Heart left ventricle (tissue), 13 donors: Measurements from ENCODE around the gene BTAF1.

Source experiments
- CTCF ChIP-seq, 12 donors: fragments of 200-600 bp; sonication (generic) in 4 of 12; IDR thresholded peaks; one replicate each; pipeline versions ENCODE4 v1.5.0 to v1.8.0; 2018 to 2022; ENCODE audit warnings: antibody characterized with exemption in 12 of 12, mild to moderate bottlenecking in 5 of 12
- POLR2A ChIP-seq, 2 donors: fragments of 450-650 bp; IDR thresholded peaks; one replicate each; pipeline ENCODE4 v1.6.1; 2017; ENCODE audit warnings: antibody characterized with exemption in 2 of 2, mild to moderate bottlenecking in 2 of 2, moderate library complexity in 2 of 2
- donor health status: ischemic (EF 13 %, LVEDD 7.1; RV severe dilation, severe dysfunction).
- donor health status: DM: no; HTN: yes; CAD: no.
- donor health status: DM: no; HTN: no; CAD: no.
- donor health status: ischemic (EF 25% LVEDD 6.9; RV normal size, moderate dysfunction).
- donor health status: ischemic (EF 25% LVEDD 5.7; RV mildly dilated, moderate dysfunction).
- donor health status: ischemic (EF 35%, LVEDD 5.7; RV mildly dilated, moderate dysfunction).
- donor health status: nonischemic (EF 11% LVEDD 7.7; RV severe dilation, severe dysfunction).
- donor health status: DM: yes; HTN: yes; CAD: no.
- donor health status: PGD.
- donor health status: ischemic (EF 29% LVEDD 5.4; RV normal size, mild dysfunction).
- donor health status: nonischemic (EF 23%, LVEDD 6.1; RV moderate dilation, normal function).

GRCh38 chr10:91931526-91932190 lies 8.1 kb downstream of the BTAF1 start:
- TF ChIP-seq CTCF (IDR thresholded peaks at IDR 0.05) (no peak), POLR2A (IDR thresholded peaks at IDR 0.05) (no peak)
